AG09309 (cell line): Measurements from ENCODE around the gene IGSF10.

Source experiments
- DNase-seq: peaks from one replicate; pipeline ENCODE4 v3.0.0-alpha.2; 2010; ENCODE audit warnings: low read depth
- H3K4me3 ChIP-seq: 2 replicates; pipeline ENCODE4 v1.5.1; 2011; ENCODE audit warnings: mild to moderate bottlenecking, low read depth, low read length, moderate library complexity; ENCODE audit not compliant: control insufficient read depth
- CTCF ChIP-seq: IDR thresholded peaks from 2 replicates; pipeline ENCODE4 v1.5.1; 2011; ENCODE audit warnings: mild to moderate bottlenecking, low read depth, low read length, inconsistent platforms; ENCODE audit not compliant: insufficient read depth, control insufficient read depth; ENCODE audit errors: missing control alignments

Gene IGSF10

GRCh38 chr3:151425627-151426340, 35.1 kb downstream of the IGSF10 start:
- peak; percentile 22 for TF ChIP-seq CTCF
- no peak for DNase-seq
- H3K4me3 ChIP-seq, result no peak overlapping the region

GRCh38 chr3:151423091-151423490, 37.8 kb downstream of the IGSF10 start:
- TF ChIP-seq CTCF, result no peak
- DNase-seq, result no peak
- no peak overlapping the region for H3K4me3 ChIP-seq

- H3K4me3 ChIP-seq, result no peak overlapping the region
- DNase-seq, result no peak
- TF ChIP-seq CTCF, result no peak
These were observed 38.9 kb downstream of the IGSF10 start for GRCh38 chr3:151421938-151422337.

GRCh38 chr3:151419806-151420205, 41.1 kb downstream of the IGSF10 start:
- DNase-seq, result no peak
- no peak overlapping the region for H3K4me3 ChIP-seq
- no peak for TF ChIP-seq CTCF

GRCh38 chr3:151415289-151415688, 45.6 kb downstream of the IGSF10 start:
- DNase-seq, result no peak
- TF ChIP-seq CTCF, result no peak
- no peak overlapping the region for H3K4me3 ChIP-seq

- DNase-seq, result no peak
- TF ChIP-seq CTCF, result no peak
- H3K4me3 ChIP-seq, result no peak overlapping the region
These were observed 47.9 kb downstream of the IGSF10 start for GRCh38 chr3:151412989-151413388.
